ENCODE measurements around the gene DNM2.

GRCh38 chr19:10855879-10856522, 138.1 kb downstream of the DNM2 start:
- TF ChIP-seq, protein P1, sequence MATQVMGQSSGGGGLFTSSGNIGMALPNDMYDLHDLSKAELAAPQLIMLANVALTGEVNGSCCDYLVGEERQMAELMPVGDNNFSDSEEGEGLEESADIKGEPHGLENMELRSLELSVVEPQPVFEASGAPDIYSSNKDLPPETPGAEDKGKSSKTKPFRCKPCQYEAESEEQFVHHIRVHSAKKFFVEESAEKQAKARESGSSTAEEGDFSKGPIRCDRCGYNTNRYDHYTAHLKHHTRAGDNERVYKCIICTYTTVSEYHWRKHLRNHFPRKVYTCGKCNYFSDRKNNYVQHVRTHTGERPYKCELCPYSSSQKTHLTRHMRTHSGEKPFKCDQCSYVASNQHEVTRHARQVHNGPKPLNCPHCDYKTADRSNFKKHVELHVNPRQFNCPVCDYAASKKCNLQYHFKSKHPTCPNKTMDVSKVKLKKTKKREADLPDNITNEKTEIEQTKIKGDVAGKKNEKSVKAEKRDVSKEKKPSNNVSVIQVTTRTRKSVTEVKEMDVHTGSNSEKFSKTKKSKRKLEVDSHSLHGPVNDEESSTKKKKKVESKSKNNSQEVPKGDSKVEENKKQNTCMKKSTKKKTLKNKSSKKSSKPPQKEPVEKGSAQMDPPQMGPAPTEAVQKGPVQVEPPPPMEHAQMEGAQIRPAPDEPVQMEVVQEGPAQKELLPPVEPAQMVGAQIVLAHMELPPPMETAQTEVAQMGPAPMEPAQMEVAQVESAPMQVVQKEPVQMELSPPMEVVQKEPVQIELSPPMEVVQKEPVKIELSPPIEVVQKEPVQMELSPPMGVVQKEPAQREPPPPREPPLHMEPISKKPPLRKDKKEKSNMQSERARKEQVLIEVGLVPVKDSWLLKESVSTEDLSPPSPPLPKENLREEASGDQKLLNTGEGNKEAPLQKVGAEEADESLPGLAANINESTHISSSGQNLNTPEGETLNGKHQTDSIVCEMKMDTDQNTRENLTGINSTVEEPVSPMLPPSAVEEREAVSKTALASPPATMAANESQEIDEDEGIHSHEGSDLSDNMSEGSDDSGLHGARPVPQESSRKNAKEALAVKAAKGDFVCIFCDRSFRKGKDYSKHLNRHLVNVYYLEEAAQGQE (IDR thresholded peaks at IDR 0.05; ENCODE audit: insufficient read depth in 1 of 2, low read depth in 2 of 2, low read length in 2 of 2): no peak
- TF ChIP-seq TAF1 (IDR thresholded peaks at IDR 0.05; ENCODE audit: borderline replicate concordance, insufficient read depth, low read length): no peak
- no peak for TF ChIP-seq POLR2AphosphoS5 (IDR thresholded peaks at IDR 0.05; ENCODE audit: low read depth, low read length)
- TF ChIP-seq SIN3A (IDR thresholded peaks at IDR 0.05; ENCODE audit: borderline replicate concordance, insufficient read depth, low read length): no peak
- TF ChIP-seq FOXP2 (optimal IDR thresholded peaks at IDR 0.05; ENCODE audit: borderline replicate concordance, extremely low read depth, extremely low read length, insufficient read depth): no peak
